ENCODE measurements around the gene SSH2. TPM values are rescaled to one million over a fixed set of nuclear protein-coding genes. Genes with fewer than 3 reads are reported as not detected.
"Not testable (repeated sequence)": the region's sequence is repeated elsewhere in the genome, so short reads cannot be mapped to it uniquely, and the experiment has no call there.

Gene SSH2
- total RNA-seq, 2 experiments from 2014 or later: 32.6 to 36.1 TPM

DNA sequence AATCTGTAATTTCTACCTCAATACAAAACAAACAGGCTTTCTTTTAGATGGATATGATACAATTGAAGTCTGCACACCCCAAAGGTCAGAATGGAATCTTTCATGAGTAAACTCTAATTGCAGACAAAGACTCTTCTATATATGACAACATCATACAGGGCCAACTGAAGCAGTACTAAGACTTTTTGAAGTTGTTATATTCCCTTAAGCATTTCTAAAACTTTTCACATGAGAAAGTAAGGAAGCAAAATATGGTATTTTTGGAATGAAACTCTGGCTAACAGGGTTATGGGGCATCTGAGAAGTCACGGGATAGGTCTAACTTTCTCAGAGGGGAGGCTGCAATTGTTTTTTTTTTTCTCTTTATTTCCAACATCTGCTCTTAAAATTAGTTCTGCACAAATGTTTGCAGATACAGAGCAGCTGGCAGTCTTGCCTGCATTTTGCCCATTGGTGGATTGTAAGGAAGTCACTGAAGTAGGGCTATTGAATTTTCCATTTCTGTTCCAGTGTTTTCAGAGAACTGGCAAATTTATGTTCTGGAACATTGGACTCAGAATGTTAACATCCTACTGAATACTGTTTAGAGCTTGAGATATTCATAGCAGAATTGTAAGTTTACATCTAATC, 59.1 kb downstream of the SSH2 start:
- CTCF ChIA-PET: interaction anchor here (1.0 to 1.6 kb wide), 3 partner anchors 21 to 63 kb away, joined by 4 to 9 read pairs (median 5); no protein-coding TSS in a partner anchor
- no peaks in the 10 kb centered on the region for H3K36me3 Mint-ChIP-seq (ENCODE audit: low read depth)
- no peaks in the 10 kb centered on the region for H3K9me3 Mint-ChIP-seq (ENCODE audit: low read depth)
- POLR2A ChIA-PET: no interaction called here
- intact Hi-C loops (cut with DNase I, micrococcal nuclease): no loop called here
- H3K4me3 Mint-ChIP-seq: no peak overlapping the region
- no peak overlapping the region for H3K27ac Mint-ChIP-seq
- DNase-seq (no peak), ATAC-seq (no peak)
- H3K27me3 Mint-ChIP-seq: no peaks in the 10 kb centered on the region
- peaks cover 24% of the 10 kb centered on the region for H3K4me1 Mint-ChIP-seq

- Mint-ChIP-seq H3K9me3 (ENCODE audit: low read depth) (no peaks in the 10 kb centered on the region), H3K27me3 (no peaks in the 10 kb centered on the region), H3K4me1 (peaks cover 14% of the 10 kb centered on the region), H3K36me3 (ENCODE audit: low read depth) (no peaks in the 10 kb centered on the region), H3K27ac (no peak overlapping the region), H3K4me3 (no peak overlapping the region)
- DNase-seq (no peak), ATAC-seq (no peak)
- ChIA-PET POLR2A (no interaction called here), CTCF (interaction anchor here (0.7 to 2.9 kb wide), 5 partner anchors 24 to 64 kb away, joined by 3 to 21 read pairs (median 3); partner anchors contain the start of gene SSH2)
- intact Hi-C loops (cut with DNase I, micrococcal nuclease): loop anchor here (1.0 to 2.0 kb wide), 2 partner anchors 63 to 64 kb away; partner anchors contain the start of gene SSH2 (in 1 of the 2)
Observed at GRCh38 chr17:29867643-29868181, 62.3 kb downstream of the SSH2 start.

GRCh38 chr17:29866746-29867404, 63.2 kb downstream of the SSH2 start:
- DNase-seq (no peak), ATAC-seq (no peak)
- H3K4me1 Mint-ChIP-seq: peaks cover 14% of the 10 kb centered on the region
- H3K4me3 Mint-ChIP-seq: no peak overlapping the region
- intact Hi-C loops (cut with DNase I, micrococcal nuclease): loop anchor here in 1 of 2 experiments (2.0 kb wide), 1 partner anchor 64 kb away; the partner anchor contains the start of gene SSH2
- H3K27me3 Mint-ChIP-seq: no peaks in the 10 kb centered on the region
- POLR2A ChIA-PET: interaction anchor here (0.7 kb wide), 1 partner anchor 715 kb away, joined by 7 read pairs; no protein-coding TSS in a partner anchor
- H3K27ac Mint-ChIP-seq: no peak overlapping the region
- H3K9me3 Mint-ChIP-seq (ENCODE audit: low read depth): no peaks in the 10 kb centered on the region
- CTCF ChIA-PET: interaction anchor here (0.7 to 2.9 kb wide), 5 partner anchors 23 to 64 kb away, joined by 3 to 21 read pairs (median 4); partner anchors contain the start of gene SSH2
- H3K36me3 Mint-ChIP-seq (ENCODE audit: low read depth): no peaks in the 10 kb centered on the region

GRCh38 chr17:29864615-29865014, 65.4 kb downstream of the SSH2 start:
- no peak overlapping the region for H3K27ac Mint-ChIP-seq
- H3K4me1 Mint-ChIP-seq: peaks cover 14% of the 10 kb centered on the region
- no peaks in the 10 kb centered on the region for H3K27me3 Mint-ChIP-seq
- ATAC-seq (no peak), DNase-seq (no peak)
- CTCF ChIA-PET: interaction anchor here (0.9 kb wide), 1 partner anchor 10 kb away, joined by 3 read pairs; no protein-coding TSS in a partner anchor
- intact Hi-C loops (cut with DNase I, micrococcal nuclease): no loop called here
- H3K36me3 Mint-ChIP-seq (ENCODE audit: low read depth): no peaks in the 10 kb centered on the region
- H3K4me3 Mint-ChIP-seq: no peak overlapping the region
- no peaks in the 10 kb centered on the region for H3K9me3 Mint-ChIP-seq (ENCODE audit: low read depth)
- POLR2A ChIA-PET: no interaction called here

DNA sequence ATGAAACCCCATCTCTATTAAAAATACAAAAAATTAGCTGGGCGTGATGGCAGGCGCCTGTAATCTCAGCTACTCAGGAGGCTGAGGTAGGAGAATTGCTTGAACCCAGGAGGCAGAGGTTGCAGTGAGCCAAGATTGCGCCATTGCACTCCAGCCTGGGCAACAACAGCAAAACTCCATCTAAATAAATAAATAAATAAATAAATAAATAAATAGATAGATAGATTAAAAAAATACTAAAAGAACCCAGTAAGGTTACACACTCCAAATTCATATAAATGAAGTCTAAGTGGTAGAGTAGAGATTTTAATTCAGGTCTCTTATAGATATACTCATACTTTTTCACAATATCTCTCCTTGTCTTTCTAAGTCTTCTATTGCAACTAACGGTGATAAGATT, 65.9 kb downstream of the SSH2 start:
- CTCF ChIA-PET; H3K4me3 Mint-ChIP-seq; H3K27ac Mint-ChIP-seq; POLR2A ChIA-PET; H3K36me3 Mint-ChIP-seq (ENCODE audit: low read depth); H3K9me3 Mint-ChIP-seq (ENCODE audit: low read depth); DNase-seq; ATAC-seq; H3K27me3 Mint-ChIP-seq; intact Hi-C loops (cut with DNase I, micrococcal nuclease): not testable (repeated sequence)
- H3K4me1 Mint-ChIP-seq: peaks cover 12% of the 10 kb centered on the region

DNA sequence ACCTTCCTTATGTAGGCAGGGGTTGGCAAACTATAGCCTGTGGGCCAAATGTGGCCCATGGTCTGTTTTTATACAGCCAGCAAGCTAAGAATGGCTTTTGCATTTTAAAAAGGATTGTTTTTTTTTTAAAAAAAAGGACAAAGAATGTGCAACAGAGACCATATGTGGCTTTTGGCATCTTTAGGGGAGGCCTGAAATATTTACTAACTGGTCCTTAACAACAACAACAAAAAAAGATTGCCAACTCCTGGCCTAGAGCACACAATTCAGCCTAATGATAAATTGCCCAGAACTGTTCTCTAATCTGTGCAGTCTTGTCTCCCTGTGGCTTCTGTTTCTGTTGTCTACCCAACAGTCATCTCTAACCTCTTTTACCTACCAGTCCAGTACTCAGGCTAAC, 67.1 kb downstream of the SSH2 start:
- Mint-ChIP-seq H3K27ac (no peak overlapping the region), H3K36me3 (ENCODE audit: low read depth) (peaks cover under 1% of the 10 kb centered on the region), H3K4me3 (no peak overlapping the region), H3K4me1 (peaks cover 6% of the 10 kb centered on the region), H3K9me3 (ENCODE audit: low read depth) (no peaks in the 10 kb centered on the region), H3K27me3 (no peaks in the 10 kb centered on the region)
- CTCF ChIA-PET: no interaction called here
- no peak for DNase-seq
- intact Hi-C loops (cut with DNase I, micrococcal nuclease): no loop called here
- no peak for ATAC-seq
- POLR2A ChIA-PET: no interaction called here

- H3K9me3 Mint-ChIP-seq (ENCODE audit: low read depth): peaks cover 4% of the 10 kb centered on the region
- intact Hi-C loops (cut with DNase I, micrococcal nuclease): no loop called here
- peaks cover 1% of the 10 kb centered on the region for H3K4me1 Mint-ChIP-seq
- POLR2A ChIA-PET: no interaction called here
- H3K4me3 Mint-ChIP-seq: no peak overlapping the region
- ATAC-seq (no peak), DNase-seq (no peak)
- H3K27ac Mint-ChIP-seq: no peak overlapping the region
- CTCF ChIA-PET: no interaction called here
- peaks cover 4% of the 10 kb centered on the region for H3K36me3 Mint-ChIP-seq (ENCODE audit: low read depth)
- no peaks in the 10 kb centered on the region for H3K27me3 Mint-ChIP-seq
Observed at GRCh38 chr17:29862127-29862526, 67.9 kb downstream of the SSH2 start.

GRCh38 chr17:29859445-29859844, 70.6 kb downstream of the SSH2 start:
- H3K4me3 Mint-ChIP-seq; H3K27me3 Mint-ChIP-seq; POLR2A ChIA-PET; intact Hi-C loops (cut with DNase I, micrococcal nuclease); DNase-seq; H3K36me3 Mint-ChIP-seq (ENCODE audit: low read depth); H3K4me1 Mint-ChIP-seq; H3K9me3 Mint-ChIP-seq (ENCODE audit: low read depth); ATAC-seq; H3K27ac Mint-ChIP-seq: not testable (repeated sequence)
- CTCF ChIA-PET: interaction anchor here (0.7 to 1.5 kb wide), 2 partner anchors 80 to 234 kb away, joined by 3 to 4 read pairs; no protein-coding TSS in a partner anchor

GRCh38 chr17:29857823-29858222, 72.2 kb downstream of the SSH2 start:
- ChIA-PET POLR2A (no interaction called here), CTCF (no interaction called here)
- no peak overlapping the region for H3K27ac Mint-ChIP-seq
- ATAC-seq: no peak
- intact Hi-C loops (cut with DNase I, micrococcal nuclease): no loop called here
- H3K4me1 Mint-ChIP-seq: peaks cover 5% of the 10 kb centered on the region
- H3K9me3 Mint-ChIP-seq (ENCODE audit: low read depth): peaks cover 7% of the 10 kb centered on the region
- peaks cover 6% of the 10 kb centered on the region for H3K36me3 Mint-ChIP-seq (ENCODE audit: low read depth)
- H3K4me3 Mint-ChIP-seq: no peak overlapping the region
- H3K27me3 Mint-ChIP-seq: no peaks in the 10 kb centered on the region
- no peak for DNase-seq

- DNase-seq; intact Hi-C loops (cut with DNase I, micrococcal nuclease); H3K27me3 Mint-ChIP-seq; ATAC-seq; H3K4me3 Mint-ChIP-seq; H3K9me3 Mint-ChIP-seq (ENCODE audit: low read depth); H3K27ac Mint-ChIP-seq; H3K4me1 Mint-ChIP-seq; CTCF ChIA-PET; H3K36me3 Mint-ChIP-seq (ENCODE audit: low read depth): not testable (repeated sequence)
- POLR2A ChIA-PET: interaction anchor here (0.7 kb wide), 1 partner anchor 31 kb away, joined by 4 read pairs; no protein-coding TSS in a partner anchor
Observed at GRCh38 chr17:29857105-29857504, 72.9 kb downstream of the SSH2 start.

DNA sequence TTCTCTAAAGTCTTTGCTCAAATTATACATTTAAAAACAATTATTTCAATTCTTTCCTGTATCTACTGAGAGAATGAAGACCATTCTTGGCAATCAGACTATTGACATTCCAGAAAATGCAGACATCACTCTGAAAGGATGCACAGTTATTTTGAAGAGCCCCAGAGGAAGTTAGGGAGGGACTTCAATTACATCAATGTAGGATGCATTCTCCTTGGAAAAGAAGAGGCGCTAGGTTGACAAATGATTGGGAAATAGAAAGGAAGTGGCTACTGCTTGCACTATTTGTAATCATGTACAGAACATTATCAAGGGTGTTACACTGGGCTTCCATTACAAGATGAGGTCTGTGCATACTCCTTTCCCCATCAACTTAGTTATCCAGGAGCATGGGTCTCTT, 74.3 kb downstream of the SSH2 start:
- peaks cover 5% of the 10 kb centered on the region for H3K4me1 Mint-ChIP-seq
- POLR2A ChIA-PET: no interaction called here
- peaks cover 6% of the 10 kb centered on the region for H3K36me3 Mint-ChIP-seq (ENCODE audit: low read depth)
- H3K27ac Mint-ChIP-seq: no peak overlapping the region
- intact Hi-C loops (cut with DNase I, micrococcal nuclease): no loop called here
- peaks cover 7% of the 10 kb centered on the region for H3K9me3 Mint-ChIP-seq (ENCODE audit: low read depth)
- CTCF ChIA-PET: interaction anchor here (0.7 to 1.2 kb wide), 2 partner anchors 86 to 217 kb away, joined by 3 read pairs; partner anchors contain the start of gene EFCAB5
- no peak for DNase-seq
- H3K4me3 Mint-ChIP-seq: no peak overlapping the region
- ATAC-seq: no peak
- no peaks in the 10 kb centered on the region for H3K27me3 Mint-ChIP-seq

GRCh38 chr17:29848737-29849136, 81.3 kb downstream of the SSH2 start:
- ChIA-PET POLR2A (no interaction called here), CTCF (no interaction called here)
- ATAC-seq (no peak), DNase-seq (no peak)
- Mint-ChIP-seq H3K36me3 (ENCODE audit: low read depth) (peaks cover 4% of the 10 kb centered on the region), H3K4me1 (peaks cover 3% of the 10 kb centered on the region), H3K9me3 (ENCODE audit: low read depth) (no peaks in the 10 kb centered on the region), H3K27me3 (no peaks in the 10 kb centered on the region), H3K4me3 (no peak overlapping the region), H3K27ac (no peak overlapping the region)
- intact Hi-C loops (cut with DNase I, micrococcal nuclease): no loop called here
